Smooth muscle cell (in vitro differentiated cells): ENCODE measurements around the gene HIGD2A. TPM values are rescaled to one million over a fixed set of nuclear protein-coding genes. Genes with fewer than 3 reads are reported as not detected.
A peak's percentile ranks its signal among the peaks of the same experiment; 100 is the strongest.

ENCODE experiments used
- DNase-seq: peaks from one replicate; lab custom pipeline; 2025; ENCODE audit not compliant: unreplicated experiment; lab: John Stamatoyannopoulos, UW
- H2AFZ ChIP-seq: fragments of 200-600 bp; sonication (generic); 2 replicates; pipeline ENCODE4 v1.6.0; 2016; ENCODE audit warnings: antibody characterized with exemption, low read depth, mild to moderate bottlenecking
- H3F3A ChIP-seq: fragments of 200-600 bp; sonication (generic); 2 replicates; pipeline ENCODE4 v1.6.0; 2017; ENCODE audit warnings: antibody characterized with exemption, low read depth
- H3K27ac ChIP-seq: fragments of 200-600 bp; sonication (generic); 2 replicates; pipeline ENCODE4 v1.5.1; 2016; ENCODE audit warnings: low read depth, mild to moderate bottlenecking
- H3K27me3 ChIP-seq: fragments of 200-600 bp; sonication (generic); 2 replicates; pipeline ENCODE4 v1.6.1; 2016; ENCODE audit warnings: low read depth, mild to moderate bottlenecking
- H3K36me3 ChIP-seq: fragments of 200-600 bp; sonication (generic); 2 replicates; pipeline ENCODE4 v1.5.1; 2016; ENCODE audit warnings: low read depth
- H3K4me1 ChIP-seq: fragments of 200-600 bp; sonication (generic); 2 replicates; pipeline ENCODE4 v1.5.1; 2016; ENCODE audit warnings: low read depth
- H3K4me2 ChIP-seq: fragments of 200-600 bp; sonication (generic); 2 replicates; pipeline ENCODE4 v1.6.0; 2016; ENCODE audit warnings: mild to moderate bottlenecking
- H3K4me3 ChIP-seq: fragments of 200-600 bp; sonication (generic); 2 replicates; pipeline ENCODE4 v1.5.1; 2016; ENCODE audit warnings: mild to moderate bottlenecking
- H3K79me2 ChIP-seq: fragments of 200-600 bp; sonication (generic); 2 replicates; pipeline ENCODE4 v1.6.0; 2016; ENCODE audit warnings: low read depth, mild to moderate bottlenecking
- H3K9ac ChIP-seq: fragments of 200-600 bp; sonication (generic); 2 replicates; pipeline ENCODE4 v1.6.0; 2016; ENCODE audit warnings: low read depth
- H3K9me3 ChIP-seq: fragments of 200-600 bp; sonication (generic); replicated peaks from 2 replicates; pipeline ENCODE4 v1.5.1; 2016; ENCODE audit warnings: low read depth
- H4K20me1 ChIP-seq: fragments of 200-600 bp; sonication (generic); 2 replicates; pipeline ENCODE4 v1.6.0; 2016; ENCODE audit warnings: low read depth
- CTCF ChIP-seq: fragments of 200-600 bp; sonication (generic); IDR thresholded peaks from 2 replicates; pipeline ENCODE4 v1.5.1; 2017; ENCODE audit warnings: borderline replicate concordance, mild to moderate bottlenecking, antibody characterized with exemption; ENCODE audit not compliant: insufficient read depth, poor library complexity, severe bottlenecking
- WGBS: methylation state at CpG from one replicate; pipeline ENCODE4 v1.1.7; 2016; ENCODE audit warnings: low lambda C conversion rate; 5-methylcytosine and 5-hydroxymethylcytosine counted together
- microRNA counts: library from miRNA; unstranded; fragments of <30 nt; microRNA quantifications from one replicate; lab custom pipeline; 2016
- microRNA-seq: library from miRNA; unstranded; fragments of <30 nt; microRNA quantifications from one replicate; pipeline ENCODE4, GENCODE V29; 2016; ENCODE audit warnings: borderline number of aligned reads
- polyA plus RNA-seq: library from polyadenylated mRNA; unstranded; fragments of >200 nt; fragmentation: Nextera tagmentation; extraction: Ambion mirVana; gene quantifications from 2 replicates; pipeline ENCODE4 v1.2.1, GENCODE V29; 2016
- small RNA-seq: library from RNA; depleted of rRNA; stranded (forward); fragments of <200 nt; gene quantifications from one replicate; pipeline ENCODE3, GENCODE V24; 2014
- total RNA-seq: library from RNA; depleted of rRNA; stranded (reverse); fragments of >200 nt; gene quantifications from 2 replicates; pipeline ENCODE4 v1.2.3, GENCODE V29; 2014

The HIGD2A gene
- total and polyA plus RNA-seq, 2 experiments from 2014 or later, result 94.5 to 140 TPM

- H3K4me1 ChIP-seq, result peaks cover under 1% of the 10 kb centered on the region
- H3K9ac ChIP-seq, result no peak overlapping the region
- 72% methylated on average over 5 of the region's 5 CpGs for WGBS
- H3K27ac ChIP-seq, result no peak overlapping the region
- peaks cover 4% of the 10 kb centered on the region for H3K27me3 ChIP-seq
- no peak overlapping the region for H3K4me3 ChIP-seq
- no peak for DNase-seq
- H2AFZ ChIP-seq, result no peak overlapping the region
- no peaks in the 10 kb centered on the region for H4K20me1 ChIP-seq
- H3K9me3 ChIP-seq, result no peaks in the 10 kb centered on the region
- H3K4me2 ChIP-seq, result no peak overlapping the region
- TF ChIP-seq CTCF, result no peak
- H3K79me2 ChIP-seq, result no peaks in the 10 kb centered on the region
- no peaks in the 10 kb centered on the region for H3F3A ChIP-seq
- no peaks in the 10 kb centered on the region for H3K36me3 ChIP-seq
Observed at GRCh38 chr5:176436656-176437055, 48.1 kb downstream of the HIGD2A start.

GRCh38 chr5:176438959-176439757 lies 50.6 kb downstream of the HIGD2A start:
- Histone ChIP-seq H3K79me2 (no peaks in the 10 kb centered on the region), H3K9me3 (no peaks in the 10 kb centered on the region), H3K4me1 (peaks cover 9% of the 10 kb centered on the region), H4K20me1 (no peaks in the 10 kb centered on the region), H2AFZ (no peak overlapping the region), H3K27me3 (peaks cover 3% of the 10 kb centered on the region), H3K27ac (no peak overlapping the region), H3K4me2 (no peak overlapping the region), H3K4me3 (no peak overlapping the region), H3K36me3 (no peaks in the 10 kb centered on the region), H3K9ac (no peak overlapping the region), H3F3A (no peaks in the 10 kb centered on the region)
- WGBS, result 47% methylated on average over 12 of the region's 12 CpGs
- TF ChIP-seq CTCF, result no peak
- no peak for DNase-seq

MicroRNA genes within 50 kb of the gene (microRNA counts, 767-probe panel; counts per million panel counts)
- 183 counts per million for microRNA hsa-miR-1271-5p (lab: Ali Mortazavi, UCI)

Small RNA genes lying within 50 kb of the gene (microRNA-seq; reads per million reads assigned to microRNA genes)
- gene MIR1271, result 11.7 reads per million, percentile 16 among the genes with 10 or more reads in this experiment

Small RNA genes lying within 50 kb of the gene (small RNA-seq; reads per million reads assigned to genes)
- not detected for gene AC010297.1
- gene MIR1271, result 2.5 reads per million, percentile 48 among the genes with 10 or more reads in this experiment

Other genes starting within 250 kb of the HIGD2A start
- 11.6 and 16.3 TPM in 2 replicates for gene SIMC1, start 150.3 kb upstream of the HIGD2A start, total RNA-seq
- gene SIMC1, start 150.3 kb upstream of the HIGD2A start, polyA plus RNA-seq, result 12.9 and 15.3 TPM in 2 replicates
- 71.6 and 84.2 TPM in 2 replicates for gene KIAA1191, start 27.0 kb upstream of the HIGD2A start, total RNA-seq
- gene KIAA1191, start 27.0 kb upstream of the HIGD2A start, polyA plus RNA-seq, result 74.6 and 80.3 TPM in 2 replicates
- gene ARL10, start 23.3 kb upstream of the HIGD2A start, total RNA-seq, result 9.5 and 10.7 TPM in 2 replicates
- gene ARL10, start 23.3 kb upstream of the HIGD2A start, polyA plus RNA-seq, result 5.4 and 5.6 TPM in 2 replicates
- gene NOP16, start 153 bp upstream of the HIGD2A start, total RNA-seq, result 10.7 and 17.2 TPM in 2 replicates
- 27.9 and 52.4 TPM in 2 replicates for gene NOP16, start 153 bp upstream of the HIGD2A start, polyA plus RNA-seq
- 107 and 111 TPM in 2 replicates for gene CLTB, start 27.8 kb downstream of the HIGD2A start, total RNA-seq
- 125 and 277 TPM in 2 replicates for gene CLTB, start 27.8 kb downstream of the HIGD2A start, polyA plus RNA-seq
- gene FAF2, start 59.6 kb downstream of the HIGD2A start, total RNA-seq, result 51.3 and 59.3 TPM in 2 replicates
- gene FAF2, start 59.6 kb downstream of the HIGD2A start, polyA plus RNA-seq, result 38.2 and 38.3 TPM in 2 replicates
- 5.7 and 9.0 TPM in 2 replicates for gene RNF44, start 148.7 kb downstream of the HIGD2A start, total RNA-seq
- 6.8 and 8.9 TPM in 2 replicates for gene RNF44, start 148.7 kb downstream of the HIGD2A start, polyA plus RNA-seq
- gene CDHR2, start 160.6 kb downstream of the HIGD2A start, total RNA-seq, result 0.09 and 0.13 TPM in 2 replicates
- 0.08 TPM in 1 of 2 replicates, not detected in the other for gene CDHR2, start 160.6 kb downstream of the HIGD2A start, polyA plus RNA-seq
- gene GPRIN1, start 221.4 kb downstream of the HIGD2A start, total RNA-seq, result 0.63 and 3.6 TPM in 2 replicates
- gene GPRIN1, start 221.4 kb downstream of the HIGD2A start, polyA plus RNA-seq, result 2.1 and 5.0 TPM in 2 replicates
- 0.45 TPM in 1 of 2 replicates, not detected in the other for gene SNCB, start 241.8 kb downstream of the HIGD2A start, total RNA-seq
- 0.55 and 0.71 TPM in 2 replicates for gene SNCB, start 241.8 kb downstream of the HIGD2A start, polyA plus RNA-seq
- gene EIF4E1B, start 241.9 kb downstream of the HIGD2A start, total RNA-seq, result not detected in 2 replicates
- not detected in 2 replicates for gene EIF4E1B, start 241.9 kb downstream of the HIGD2A start, polyA plus RNA-seq